PFSK-1 (cell line): ENCODE results near the gene IL20RA. TPM values are rescaled to one million over a fixed set of nuclear protein-coding genes. Genes with fewer than 3 reads are reported as not detected.

Experiments used
- FOXP2 ChIP-seq: optimal IDR thresholded peaks from 2 replicates; pipeline ENCODE3; 2011; ENCODE audit warnings: borderline replicate concordance, control low read depth, inconsistent platforms; ENCODE audit not compliant: insufficient read depth; ENCODE audit errors: extremely low read length, extremely low read depth
- POLR2AphosphoS5 ChIP-seq: IDR thresholded peaks from 2 replicates; pipeline ENCODE4 v1.6.1; 2012; ENCODE audit warnings: low read depth, mild to moderate bottlenecking, control low read depth, low read length, moderate library complexity
- SIN3A ChIP-seq: IDR thresholded peaks from 2 replicates; pipeline ENCODE4 v1.6.1; 2012; ENCODE audit warnings: mild to moderate bottlenecking, low read length, moderate library complexity, borderline replicate concordance; ENCODE audit not compliant: insufficient read depth
- TAF1 ChIP-seq: IDR thresholded peaks from 2 replicates; pipeline ENCODE4 v1.6.1; 2012; ENCODE audit warnings: low read length, control low read depth, borderline replicate concordance; ENCODE audit not compliant: insufficient read depth
- polyA plus RNA-seq: library from polyadenylated mRNA; unstranded; fragments of >200 nt; gene quantifications from one replicate; pipeline ENCODE4 v1.2.1, GENCODE V29; 2012; ENCODE audit warnings: low read depth, missing spikeins; ENCODE audit not compliant: insufficient read length
- TF ChIP-seq, protein P1 (sequence below), 2 experiments: IDR thresholded peaks; 2 replicates each; pipeline versions ENCODE4 v1.6.1 to v1.8.0; 2011 to 2012; ENCODE audit warnings: low read depth in 2 of 2, low read length in 2 of 2, control low read depth in 1 of 2, inconsistent platforms in 1 of 2, mild to moderate bottlenecking in 1 of 2, moderate library complexity in 1 of 2; ENCODE audit not compliant: insufficient read depth in 1 of 2

The IL20RA gene, protein sequence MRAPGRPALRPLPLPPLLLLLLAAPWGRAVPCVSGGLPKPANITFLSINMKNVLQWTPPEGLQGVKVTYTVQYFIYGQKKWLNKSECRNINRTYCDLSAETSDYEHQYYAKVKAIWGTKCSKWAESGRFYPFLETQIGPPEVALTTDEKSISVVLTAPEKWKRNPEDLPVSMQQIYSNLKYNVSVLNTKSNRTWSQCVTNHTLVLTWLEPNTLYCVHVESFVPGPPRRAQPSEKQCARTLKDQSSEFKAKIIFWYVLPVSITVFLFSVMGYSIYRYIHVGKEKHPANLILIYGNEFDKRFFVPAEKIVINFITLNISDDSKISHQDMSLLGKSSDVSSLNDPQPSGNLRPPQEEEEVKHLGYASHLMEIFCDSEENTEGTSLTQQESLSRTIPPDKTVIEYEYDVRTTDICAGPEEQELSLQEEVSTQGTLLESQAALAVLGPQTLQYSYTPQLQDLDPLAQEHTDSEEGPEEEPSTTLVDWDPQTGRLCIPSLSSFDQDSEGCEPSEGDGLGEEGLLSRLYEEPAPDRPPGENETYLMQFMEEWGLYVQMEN
- not detected for polyA plus RNA-seq

DNA sequence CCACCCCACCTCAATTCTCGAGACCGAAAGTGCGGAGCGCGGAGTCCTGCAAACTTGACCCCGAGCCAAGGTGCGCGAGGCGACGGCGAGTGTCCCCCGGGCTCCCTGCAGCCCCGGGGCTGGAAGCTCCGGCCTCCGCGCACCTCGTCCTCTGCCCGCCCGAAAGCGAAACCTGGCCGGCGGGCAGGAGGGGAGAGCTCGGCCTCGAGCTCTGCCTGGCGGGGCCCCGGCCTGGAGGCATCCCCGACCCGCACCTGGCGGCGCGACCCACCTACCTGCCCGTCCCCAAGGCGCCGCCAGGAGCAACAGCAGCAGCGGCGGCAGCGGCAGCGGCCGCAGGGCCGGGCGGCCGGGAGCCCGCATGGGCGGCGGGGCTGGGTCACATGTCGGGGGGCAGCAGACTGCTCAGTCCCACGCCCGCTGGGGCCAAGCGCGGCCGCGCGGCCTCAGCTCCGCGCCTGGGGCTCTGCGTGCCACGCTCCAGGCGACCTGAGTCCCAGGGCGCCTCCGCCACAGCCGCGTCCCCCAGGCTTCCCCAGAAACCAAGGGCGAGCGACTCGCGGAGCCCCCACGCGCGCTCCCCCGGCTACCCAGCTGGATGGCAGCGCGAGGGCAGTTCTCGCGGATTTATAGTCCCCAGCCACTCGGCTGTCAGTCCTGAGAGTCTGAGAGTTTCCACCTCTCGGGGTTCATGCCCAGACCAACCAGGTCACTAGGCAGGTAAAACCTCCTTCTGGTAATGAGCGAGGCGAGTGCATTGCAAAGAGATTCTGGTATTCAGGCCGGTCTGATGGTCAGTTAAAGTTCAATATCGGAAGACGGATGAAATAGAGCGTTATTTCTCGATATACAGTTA lies at the start of gene IL20RA:
IL20RA (minus strand) TSS at position 600 of the 856 bp plus-strand sequence; CDS start at position 363, 237 bp downstream.
- TF ChIP-seq FOXP2 (no peak), SIN3A (no peak), POLR2AphosphoS5 (no peak)
- TF ChIP-seq, protein P1, sequence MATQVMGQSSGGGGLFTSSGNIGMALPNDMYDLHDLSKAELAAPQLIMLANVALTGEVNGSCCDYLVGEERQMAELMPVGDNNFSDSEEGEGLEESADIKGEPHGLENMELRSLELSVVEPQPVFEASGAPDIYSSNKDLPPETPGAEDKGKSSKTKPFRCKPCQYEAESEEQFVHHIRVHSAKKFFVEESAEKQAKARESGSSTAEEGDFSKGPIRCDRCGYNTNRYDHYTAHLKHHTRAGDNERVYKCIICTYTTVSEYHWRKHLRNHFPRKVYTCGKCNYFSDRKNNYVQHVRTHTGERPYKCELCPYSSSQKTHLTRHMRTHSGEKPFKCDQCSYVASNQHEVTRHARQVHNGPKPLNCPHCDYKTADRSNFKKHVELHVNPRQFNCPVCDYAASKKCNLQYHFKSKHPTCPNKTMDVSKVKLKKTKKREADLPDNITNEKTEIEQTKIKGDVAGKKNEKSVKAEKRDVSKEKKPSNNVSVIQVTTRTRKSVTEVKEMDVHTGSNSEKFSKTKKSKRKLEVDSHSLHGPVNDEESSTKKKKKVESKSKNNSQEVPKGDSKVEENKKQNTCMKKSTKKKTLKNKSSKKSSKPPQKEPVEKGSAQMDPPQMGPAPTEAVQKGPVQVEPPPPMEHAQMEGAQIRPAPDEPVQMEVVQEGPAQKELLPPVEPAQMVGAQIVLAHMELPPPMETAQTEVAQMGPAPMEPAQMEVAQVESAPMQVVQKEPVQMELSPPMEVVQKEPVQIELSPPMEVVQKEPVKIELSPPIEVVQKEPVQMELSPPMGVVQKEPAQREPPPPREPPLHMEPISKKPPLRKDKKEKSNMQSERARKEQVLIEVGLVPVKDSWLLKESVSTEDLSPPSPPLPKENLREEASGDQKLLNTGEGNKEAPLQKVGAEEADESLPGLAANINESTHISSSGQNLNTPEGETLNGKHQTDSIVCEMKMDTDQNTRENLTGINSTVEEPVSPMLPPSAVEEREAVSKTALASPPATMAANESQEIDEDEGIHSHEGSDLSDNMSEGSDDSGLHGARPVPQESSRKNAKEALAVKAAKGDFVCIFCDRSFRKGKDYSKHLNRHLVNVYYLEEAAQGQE (IDR thresholded peaks at IDR 0.05; ENCODE audit: insufficient read depth in 1 of 2, low read depth in 2 of 2, low read length in 2 of 2): no peak

DNA sequence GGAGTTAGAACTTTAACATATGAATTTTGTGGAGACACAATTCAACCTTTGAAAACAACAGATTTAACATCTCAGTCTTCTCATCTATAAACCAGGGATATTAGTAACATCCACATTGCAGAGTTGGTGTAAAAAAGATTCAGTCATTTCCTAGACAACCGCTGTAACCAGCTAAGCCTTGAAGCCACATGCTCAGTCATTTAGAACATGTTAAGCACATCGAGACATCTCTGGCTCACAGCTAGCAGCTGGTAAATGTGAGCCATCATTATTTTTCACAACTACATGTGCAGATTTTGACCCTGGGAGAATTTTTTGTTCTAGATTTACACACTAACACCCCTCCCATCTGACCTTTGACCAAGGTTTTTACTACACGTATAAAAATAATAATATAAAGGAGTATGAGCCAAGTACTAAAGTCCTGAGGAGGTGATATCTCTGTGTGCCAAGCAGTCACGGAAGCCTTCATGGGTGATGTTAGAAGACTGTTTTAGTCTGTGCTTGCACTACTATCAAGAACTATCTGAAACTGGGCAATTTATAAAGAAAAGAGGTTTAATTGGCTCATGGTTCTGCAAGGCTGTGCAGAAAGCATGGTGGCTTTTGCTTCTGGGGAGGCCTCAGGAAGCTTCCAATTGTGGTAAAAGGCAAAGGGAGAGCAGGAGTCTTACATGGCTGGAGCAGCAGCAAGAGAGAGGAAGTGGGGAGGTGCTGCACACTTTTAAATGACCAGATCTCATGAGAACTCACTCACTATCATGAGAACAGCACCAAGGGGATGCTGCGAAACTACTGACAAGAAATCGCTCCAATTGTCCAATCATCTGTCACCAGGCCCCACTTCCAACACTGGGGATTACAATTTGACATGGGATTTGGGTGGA lies 48.7 kb upstream of the IL20RA start:
- TF ChIP-seq SIN3A (no peak), TAF1 (no peak), POLR2AphosphoS5 (no peak), FOXP2 (no peak)
- TF ChIP-seq, protein P1 (IDR thresholded peaks at IDR 0.05; ENCODE audit: insufficient read depth in 1 of 2, low read depth in 2 of 2, low read length in 2 of 2): no peak

DNA sequence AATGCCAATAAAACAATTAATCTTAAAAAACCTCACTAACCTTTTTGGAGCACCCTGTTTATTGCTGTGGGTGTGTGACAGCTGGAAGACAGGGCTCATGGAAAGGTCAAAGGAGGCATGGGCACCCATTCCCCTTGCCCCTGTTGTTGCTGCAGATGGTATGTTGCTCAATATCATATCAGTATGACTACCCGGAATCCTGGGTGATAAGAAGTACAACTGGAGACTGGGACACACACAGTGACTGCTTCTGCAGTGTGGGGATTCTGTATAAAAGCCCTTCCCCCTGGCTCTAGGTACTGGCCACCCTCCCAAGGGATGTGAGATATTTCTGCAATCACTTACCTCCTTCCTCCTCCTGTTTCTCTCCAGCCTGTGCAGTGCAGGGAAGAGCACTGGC lies 47.3 kb upstream of the IL20RA start:
- TF ChIP-seq FOXP2: no peak
- no peak for TF ChIP-seq SIN3A
- no peak for TF ChIP-seq TAF1
- TF ChIP-seq, protein P1 (IDR thresholded peaks at IDR 0.05; ENCODE audit: insufficient read depth in 1 of 2, low read depth in 2 of 2, low read length in 2 of 2): no peak
- TF ChIP-seq POLR2AphosphoS5: no peak

DNA sequence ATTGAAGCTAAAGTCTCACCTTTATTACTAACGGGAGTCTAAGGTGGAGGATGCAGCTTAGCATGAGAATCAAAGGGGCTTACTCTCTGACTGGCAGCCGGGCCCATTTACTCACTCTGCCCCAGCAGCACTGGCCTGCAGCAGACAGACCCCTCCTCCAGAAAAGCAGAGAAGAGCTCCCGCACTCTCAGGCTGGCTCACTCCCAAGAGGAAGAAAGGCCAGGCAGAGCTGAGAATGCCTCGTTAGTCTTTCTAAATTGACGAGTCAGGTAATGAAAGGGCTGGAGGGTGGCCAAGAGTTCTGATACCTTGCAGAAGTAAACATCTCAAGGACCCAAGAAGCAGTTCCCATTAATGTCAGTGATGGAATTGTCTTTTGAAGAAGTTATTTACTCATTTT lies 44.5 kb upstream of the IL20RA start:
- TF ChIP-seq FOXP2: no peak
- TF ChIP-seq TAF1: no peak
- TF ChIP-seq POLR2AphosphoS5: no peak
- TF ChIP-seq SIN3A: no peak
- TF ChIP-seq, protein P1 (IDR thresholded peaks at IDR 0.05; ENCODE audit: insufficient read depth in 1 of 2, low read depth in 2 of 2, low read length in 2 of 2): no peak
